MM.1S (cell line): ENCODE measurements around the gene PI4KA.
A peak's percentile ranks its signal among the peaks of the same experiment; 100 is the strongest.

Experiments
- DNase-seq: peaks from one replicate; pipeline ENCODE4 v3.0.0-alpha.2; 2015
- H2AFZ ChIP-seq: fragments of 300-600 bp; sonication (generic); 2 replicates; pipeline ENCODE4 v1.6.0; 2016; ENCODE audit warnings: antibody characterized with exemption, low read length
- H3F3A ChIP-seq: fragments of 300-600 bp; sonication (generic); 2 replicates; pipeline ENCODE4 v1.6.1; 2016; ENCODE audit warnings: mild to moderate bottlenecking, antibody characterized with exemption, low read length, moderate library complexity, mixed read lengths; ENCODE audit not compliant: insufficient read depth
- H3K27ac ChIP-seq: fragments of 300-600 bp; sonication (generic); 2 replicates; pipeline ENCODE4 v1.5.1; 2016; ENCODE audit warnings: mild to moderate bottlenecking, low read length
- H3K27me3 ChIP-seq: fragments of 300-600 bp; sonication (generic); replicated peaks from 2 replicates; pipeline ENCODE4 v1.6.0; 2016; ENCODE audit warnings: low read length; ENCODE audit not compliant: insufficient read depth
- H3K36me3 ChIP-seq: fragments of 300-600 bp; sonication (generic); replicated peaks from 2 replicates; pipeline ENCODE4 v1.6.1; 2016; ENCODE audit warnings: mild to moderate bottlenecking, low read length, mixed read lengths; ENCODE audit not compliant: insufficient read depth
- H3K4me1 ChIP-seq: fragments of 300-600 bp; sonication (generic); 2 replicates; pipeline ENCODE4 v1.6.1; 2016; ENCODE audit warnings: low read length, mixed read lengths
- H3K4me2 ChIP-seq: fragments of 300-600 bp; sonication (generic); 2 replicates; pipeline ENCODE4 v1.6.0; 2016; ENCODE audit warnings: low read depth, low read length
- H3K4me3 ChIP-seq: fragments of 300-600 bp; sonication (generic); 2 replicates; pipeline ENCODE4 v1.5.1; 2016; ENCODE audit warnings: low read length, mixed read lengths
- H3K79me2 ChIP-seq: fragments of 300-600 bp; sonication (generic); 2 replicates; pipeline ENCODE4 v1.6.1; 2016; ENCODE audit warnings: mixed run types, low read length, mixed read lengths
- H3K9ac ChIP-seq: fragments of 300-600 bp; sonication (generic); 2 replicates; pipeline ENCODE4 v1.6.1; 2016; ENCODE audit warnings: low read length, mixed read lengths
- H3K9me2 ChIP-seq: fragments of 300-600 bp; sonication (generic); replicated peaks from 2 replicates; pipeline ENCODE4 v1.6.1; 2016; ENCODE audit warnings: mild to moderate bottlenecking, low read length, mixed read lengths; ENCODE audit not compliant: insufficient read depth
- H3K9me3 ChIP-seq: fragments of 300-600 bp; sonication (generic); replicated peaks from 2 replicates; pipeline ENCODE4 v1.6.1; 2016; ENCODE audit warnings: mild to moderate bottlenecking, low read length, mixed read lengths; ENCODE audit not compliant: insufficient read depth
- H4K20me1 ChIP-seq: fragments of 300-600 bp; sonication (generic); 2 replicates; pipeline ENCODE4 v1.6.1; 2016; ENCODE audit warnings: mild to moderate bottlenecking, low read length, moderate library complexity, mixed read lengths; ENCODE audit not compliant: insufficient read depth
- EZH2 ChIP-seq: fragments of 300-600 bp; sonication (generic); optimal IDR thresholded peaks from 2 replicates; pipeline ENCODE3; 2017; ENCODE audit warnings: low read depth, mild to moderate bottlenecking, antibody characterized with exemption, low read length, mixed read lengths
- EZH2phosphoT487 ChIP-seq: fragments of 300-600 bp; sonication (generic); IDR thresholded peaks from 2 replicates; pipeline ENCODE4 v1.6.1; 2018; ENCODE audit warnings: antibody characterized with exemption, low read length
- TF ChIP-seq, protein P1 (sequence below): fragments of 300-600 bp; sonication (generic); IDR thresholded peaks from 2 replicates; pipeline ENCODE4 v1.5.1; 2016; ENCODE audit warnings: antibody characterized with exemption, low read length, mixed read lengths

PI4KA gene

GRCh38 chr22:20804650-20805049, 54.0 kb downstream of the PI4KA start:
- no peaks in the 10 kb centered on the region for H3K9me2 ChIP-seq
- no peaks in the 10 kb centered on the region for H4K20me1 ChIP-seq
- H3K79me2 ChIP-seq, result no peaks in the 10 kb centered on the region
- H3K9ac ChIP-seq, result no peak overlapping the region
- no peak for DNase-seq
- no peaks in the 10 kb centered on the region for H3K4me1 ChIP-seq
- H3K4me2 ChIP-seq, result no peak overlapping the region
- H2AFZ ChIP-seq, result no peak overlapping the region
- 0 out of 2 replicates have a peak, but pooled peaks cover 3% of the 10 kb centered on the region for H3K36me3 ChIP-seq
- no peaks in the 10 kb centered on the region for H3F3A ChIP-seq
- no peak overlapping the region for H3K27ac ChIP-seq
- H3K4me3 ChIP-seq, result no peak overlapping the region
- H3K9me3 ChIP-seq, result no peaks in the 10 kb centered on the region
- TF ChIP-seq EZH2 (no peak), EZH2phosphoT487 (no peak)
- TF ChIP-seq, protein P1, sequence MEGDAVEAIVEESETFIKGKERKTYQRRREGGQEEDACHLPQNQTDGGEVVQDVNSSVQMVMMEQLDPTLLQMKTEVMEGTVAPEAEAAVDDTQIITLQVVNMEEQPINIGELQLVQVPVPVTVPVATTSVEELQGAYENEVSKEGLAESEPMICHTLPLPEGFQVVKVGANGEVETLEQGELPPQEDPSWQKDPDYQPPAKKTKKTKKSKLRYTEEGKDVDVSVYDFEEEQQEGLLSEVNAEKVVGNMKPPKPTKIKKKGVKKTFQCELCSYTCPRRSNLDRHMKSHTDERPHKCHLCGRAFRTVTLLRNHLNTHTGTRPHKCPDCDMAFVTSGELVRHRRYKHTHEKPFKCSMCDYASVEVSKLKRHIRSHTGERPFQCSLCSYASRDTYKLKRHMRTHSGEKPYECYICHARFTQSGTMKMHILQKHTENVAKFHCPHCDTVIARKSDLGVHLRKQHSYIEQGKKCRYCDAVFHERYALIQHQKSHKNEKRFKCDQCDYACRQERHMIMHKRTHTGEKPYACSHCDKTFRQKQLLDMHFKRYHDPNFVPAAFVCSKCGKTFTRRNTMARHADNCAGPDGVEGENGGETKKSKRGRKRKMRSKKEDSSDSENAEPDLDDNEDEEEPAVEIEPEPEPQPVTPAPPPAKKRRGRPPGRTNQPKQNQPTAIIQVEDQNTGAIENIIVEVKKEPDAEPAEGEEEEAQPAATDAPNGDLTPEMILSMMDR, result no peak
- no peaks in the 10 kb centered on the region for H3K27me3 ChIP-seq

- Histone ChIP-seq H3K9me3 (no peaks in the 10 kb centered on the region), H3K27me3 (no peaks in the 10 kb centered on the region), H3K79me2 (no peaks in the 10 kb centered on the region), H3K4me3 (no peak overlapping the region), H3K27ac (no peak overlapping the region), H3K4me2 (no peak overlapping the region), H3K9me2 (no peaks in the 10 kb centered on the region), H3K9ac (no peak overlapping the region), H3K36me3 (0 out of 2 replicates have a peak, but pooled peaks cover 3% of the 10 kb centered on the region), H3F3A (no peaks in the 10 kb centered on the region), H4K20me1 (no peaks in the 10 kb centered on the region), H2AFZ (no peak overlapping the region), H3K4me1 (no peaks in the 10 kb centered on the region)
- DNase-seq, result no peak
- TF ChIP-seq, protein P1, result peak; percentile 35
- TF ChIP-seq EZH2, result no peak
Measured at GRCh38 chr22:20803696-20804324, 54.8 kb downstream of the PI4KA start.

- H3K79me2 ChIP-seq, result no peaks in the 10 kb centered on the region
- no peaks in the 10 kb centered on the region for H4K20me1 ChIP-seq
- H3K4me2 ChIP-seq, result no peak overlapping the region
- no peaks in the 10 kb centered on the region for H3K9me2 ChIP-seq
- H2AFZ ChIP-seq, result no peak overlapping the region
- H3K4me3 ChIP-seq, result no peak overlapping the region
- no peaks in the 10 kb centered on the region for H3F3A ChIP-seq
- H3K9me3 ChIP-seq, result no peaks in the 10 kb centered on the region
- 0 out of 2 replicates have a peak, but pooled peaks cover 3% of the 10 kb centered on the region for H3K36me3 ChIP-seq
- no peak for DNase-seq
- H3K27ac ChIP-seq, result no peak overlapping the region
- no peak for TF ChIP-seq EZH2phosphoT487
- TF ChIP-seq, protein P1, result no peak
- TF ChIP-seq EZH2, result no peak
- no peak overlapping the region for H3K9ac ChIP-seq
- H3K4me1 ChIP-seq, result no peaks in the 10 kb centered on the region
- no peaks in the 10 kb centered on the region for H3K27me3 ChIP-seq
Measured at GRCh38 chr22:20802922-20803553, 55.6 kb downstream of the PI4KA start.
